ENCODE data around the gene NAXD.

GRCh38 chr13:110575322-110576069 lies 39.8 kb upstream of the NAXD start:
- no peak for TF ChIP-seq EZH2 (IDR thresholded peaks at IDR 0.05)
- no peak for TF ChIP-seq JUND (IDR thresholded peaks at IDR 0.05)
- TF ChIP-seq POLR2AphosphoS5 (IDR thresholded peaks at IDR 0.05; ENCODE audit: low read depth, low read length): no peak

All from HCT116 (cell line).